GM12872 (cell line): Measurements from ENCODE around the gene TEK.

Experiments
- CTCF ChIP-seq: IDR thresholded peaks from 3 replicates; pipeline ENCODE4 v1.5.1; 2011; ENCODE audit warnings: low read depth, mild to moderate bottlenecking, low read length, moderate library complexity; ENCODE audit not compliant: insufficient read depth

The TEK gene

GRCh38 chr9:27086818-27087680 lies 22.0 kb upstream of the TEK start:
- TF ChIP-seq CTCF, result no peak

- no peak for TF ChIP-seq CTCF
Measured at GRCh38 chr9:27088981-27089380, 20.0 kb upstream of the TEK start.

GRCh38 chr9:27089706-27090105 lies 19.3 kb upstream of the TEK start:
- no peak for TF ChIP-seq CTCF

- no peak for TF ChIP-seq CTCF
Measured at GRCh38 chr9:27090231-27090630, 18.8 kb upstream of the TEK start.

GRCh38 chr9:27090711-27091110 lies 18.3 kb upstream of the TEK start:
- no peak for TF ChIP-seq CTCF

GRCh38 chr9:27094640-27095298 lies 14.3 kb upstream of the TEK start:
- TF ChIP-seq CTCF, result no peak

GRCh38 chr9:27107241-27107640 lies 1.8 kb upstream of the TEK start:
- no peak for TF ChIP-seq CTCF
